Adrenal gland (tissue), 12 donors: Measurements from ENCODE around the gene CPXM2. TPM values are rescaled to one million over a fixed set of nuclear protein-coding genes. Genes with fewer than 3 reads are reported as not detected.

Experiments
- DNase-seq, 7 donors: peaks; one replicate each; pipeline ENCODE4 v3.0.0-alpha.2; 2019 to 2020
- H3K27ac ChIP-seq, 5 donors: fragments of 200-600 bp; sonication (generic) in 4 of 5; 1 replicate in 3 of 5; 2 replicates in 2 of 5; pipeline versions ENCODE4 v1.5.1 to v1.8.0; 2016 to 2020; ENCODE audit warnings: mild to moderate bottlenecking in 1 of 5
- H3K27me3 ChIP-seq: fragments of 200-600 bp; 2 replicates; pipeline ENCODE4 v1.8.0; 2021
- H3K36me3 ChIP-seq, 2 donors: fragments of 200-600 bp; replicated peaks in 1 of 2; 1 replicate in 1 of 2; 2 replicates in 1 of 2; pipeline versions ENCODE4 v1.5.1 to v1.8.0; 2018 to 2022
- H3K4me1 ChIP-seq, 2 donors: fragments of 200-600 bp; replicated peaks in 1 of 2; 1 replicate in 1 of 2; 2 replicates in 1 of 2; pipeline versions ENCODE4 v1.5.1 to v1.8.0; 2018 to 2021
- H3K4me3 ChIP-seq, 4 donors: fragments of 200-600 bp; sonication (generic) in 3 of 4; one replicate each; pipeline ENCODE4 v1.5.1; 2016 to 2018
- H3K9me3 ChIP-seq, 3 donors: fragments of 200-600 bp; sonication (generic) in 1 of 3; replicated peaks in 1 of 3; 1 replicate in 2 of 3; 2 replicates in 1 of 3; pipeline versions ENCODE4 v1.5.1 to v1.8.0; 2016 to 2021
- CTCF ChIP-seq, 6 experiments: fragments of 450-650 bp in 4 of 6; fragments of 200-600 bp in 2 of 6; sonication (generic) in 1 of 6; IDR thresholded peaks; 1 replicate in 5 of 6; 2 replicates in 1 of 6; pipeline versions ENCODE4 v1.5.1 to v1.8.0; 2016 to 2021; ENCODE audit warnings: antibody characterized with exemption in 6 of 6, mild to moderate bottlenecking in 2 of 6, moderate library complexity in 1 of 6
- POLR2A ChIP-seq, 2 donors: fragments of 450-650 bp; IDR thresholded peaks; one replicate each; pipeline ENCODE4 v1.6.1; 2017; ENCODE audit warnings: antibody characterized with exemption in 2 of 2, mild to moderate bottlenecking in 2 of 2, moderate library complexity in 1 of 2
- WGBS, 4 donors: extraction: QIAGEN DNeasy Blood & Tissue Kit in 2 of 4; methylation state at CpG; one replicate each; pipeline versions ENCODE4 v1.1.5 to v1.1.7; 2013 to 2017; 5-methylcytosine and 5-hydroxymethylcytosine counted together
- intact Hi-C, 2 donors: fragments of 100-400 bp; cut with DNase I; formaldehyde crosslinking; loops; one replicate each; pipeline versions ENCODE4 v1.14.1 to v1.15.0; 2022 to 2023
- polyA plus RNA-seq, 3 donors: library from polyadenylated mRNA; stranded (reverse); fragments of 200-250 nt in 2 of 3; fragments of 350-450 nt in 1 of 3; fragmentation: Illumina TruSeq in 1 of 3; extraction: RNeasy Lipid Tissue Mini Kit (QIAGEN cat#74804) in 1 of 3; gene quantifications; one replicate each; pipeline ENCODE4 v1.2.3, GENCODE V29; 2013 to 2014
- total RNA-seq, 9 donors: library from RNA; depleted of rRNA in 4 of 9; stranded (reverse); fragments of >200 nt in 4 of 9; fragments of 120-200 nt in 1 of 9; fragmentation: NEBNext Ultra II Directional in 1 of 9; extraction: Animal tissue kit (Norgen Biotek cat#: 25700) in 1 of 9; gene quantifications; one replicate each; pipeline versions ENCODE4 v1.1.0 to v1.2.4, GENCODE V29; 2013 to 2023
- donor health status: healthy with polysubstance abuse.
- donor health status: Bipolar disorder and iron deficiency.
- donor health status: DM: yes; HTN: yes; CAD: no.
- donor health status: DM: no; HTN: no; CAD: no.
- donor health status: DM: no; HTN: no; CAD: no.
- donor health status: DM: yes; HTN: yes; CAD: no.

CPXM2 gene
- total and polyA plus RNA-seq, 12 donors: 0.17 to 10.8 (median 4.3) TPM

GRCh38 chr10:123788981-123789380 is 102.6 kb downstream of the CPXM2 start:
- intact Hi-C loops: no loop called here
- WGBS, 4 donors: 60 to 78% (median 73%) methylated on average over 3 to 5 of the region's 5 CpGs
- Histone ChIP-seq H3K4me3 (no peak overlapping the region), H3K36me3 (no peaks in the 10 kb centered on the region), H3K27ac (no peak overlapping the region), H3K27me3 (peaks cover 4% of the 10 kb centered on the region), H3K9me3 (no peaks in the 10 kb centered on the region), H3K4me1 (no peaks in the 10 kb centered on the region)
- TF ChIP-seq POLR2A (IDR thresholded peaks at IDR 0.05) (no peak), CTCF (IDR thresholded peaks at IDR 0.05) (no peak)
- peak in 1 of 7 donors; percentile 15 for DNase-seq

DNA sequence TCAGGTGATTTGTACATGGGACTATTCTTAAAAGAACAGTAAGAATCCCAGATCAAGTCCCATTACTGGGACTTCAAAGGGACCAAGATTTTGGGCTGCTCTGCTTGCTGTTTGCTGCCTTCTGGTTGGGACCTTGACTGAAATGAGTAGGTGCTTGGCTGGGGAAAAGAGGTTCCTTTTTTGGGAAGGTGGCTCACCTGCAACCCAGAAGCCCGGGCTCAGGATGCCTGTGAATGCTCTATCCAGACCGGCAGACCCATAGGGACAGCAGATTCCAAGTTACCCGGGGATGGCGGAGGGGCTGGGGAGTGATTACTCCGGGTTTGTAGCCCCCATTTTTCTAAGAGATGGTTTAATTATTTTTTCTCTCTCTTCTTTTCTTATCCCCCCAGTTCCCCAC is 104.0 kb downstream of the CPXM2 start:
- intact Hi-C loops: no loop called here
- H3K36me3 ChIP-seq: no peaks in the 10 kb centered on the region
- no peaks in the 10 kb centered on the region for H3K9me3 ChIP-seq
- no peak overlapping the region for H3K27ac ChIP-seq
- DNase-seq: peak in 1 of 7 donors; percentile 21
- H3K4me1 ChIP-seq: no peaks in the 10 kb centered on the region
- H3K27me3 ChIP-seq: peaks cover 4% of the 10 kb centered on the region
- TF ChIP-seq CTCF (IDR thresholded peaks at IDR 0.05): no peak
- no peak overlapping the region for H3K4me3 ChIP-seq
- WGBS, 4 donors: 60 to 92% (median 77%) methylated on average over 5 of the region's 5 CpGs

DNA sequence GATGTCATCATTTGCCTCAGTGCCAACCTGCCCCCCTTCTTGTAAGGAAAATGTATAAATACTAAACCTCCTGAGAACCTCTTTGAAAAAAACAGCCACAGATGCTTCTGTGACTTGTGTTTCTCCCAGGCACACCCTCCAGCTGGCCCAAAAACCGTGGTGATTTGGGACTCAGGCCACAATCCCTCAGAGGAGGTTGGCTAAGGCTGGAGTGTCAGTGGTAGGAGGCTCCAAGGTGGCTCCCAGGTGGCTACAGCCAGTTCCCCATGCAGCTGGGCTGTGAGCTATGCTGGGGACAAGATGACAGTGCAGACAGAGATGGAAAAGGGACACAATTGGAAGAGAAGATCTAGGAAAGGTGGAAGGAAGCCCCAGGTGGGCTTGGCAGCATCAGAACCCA is 104.7 kb downstream of the CPXM2 start:
- Histone ChIP-seq H3K27me3 (peaks cover 4% of the 10 kb centered on the region), H3K9me3 (no peaks in the 10 kb centered on the region), H3K27ac (no peak overlapping the region), H3K36me3 (no peaks in the 10 kb centered on the region), H3K4me1 (no peaks in the 10 kb centered on the region), H3K4me3 (no peak overlapping the region)
- WGBS, 4 donors: 21 to 57% (median 43%) methylated on average over 1 of the region's 1 CpG
- no peak for DNase-seq
- no peak for TF ChIP-seq POLR2A (IDR thresholded peaks at IDR 0.05)
- intact Hi-C loops: no loop called here

- TF ChIP-seq POLR2A (IDR thresholded peaks at IDR 0.05): no peak
- no peak for TF ChIP-seq CTCF (IDR thresholded peaks at IDR 0.05)
- Histone ChIP-seq H3K27me3 (peaks cover 4% of the 10 kb centered on the region), H3K4me3 (no peak overlapping the region), H3K27ac (no peak overlapping the region), H3K9me3 (no peaks in the 10 kb centered on the region), H3K4me1 (no peaks in the 10 kb centered on the region), H3K36me3 (no peaks in the 10 kb centered on the region)
- 72 to 95% (median 85%) methylated on average over 7 of the region's 7 CpGs for WGBS, 4 donors
- DNase-seq: no peak
- intact Hi-C loops: no loop called here
These were observed 105.3 kb downstream of the CPXM2 start for GRCh38 chr10:123786306-123786705.

DNA sequence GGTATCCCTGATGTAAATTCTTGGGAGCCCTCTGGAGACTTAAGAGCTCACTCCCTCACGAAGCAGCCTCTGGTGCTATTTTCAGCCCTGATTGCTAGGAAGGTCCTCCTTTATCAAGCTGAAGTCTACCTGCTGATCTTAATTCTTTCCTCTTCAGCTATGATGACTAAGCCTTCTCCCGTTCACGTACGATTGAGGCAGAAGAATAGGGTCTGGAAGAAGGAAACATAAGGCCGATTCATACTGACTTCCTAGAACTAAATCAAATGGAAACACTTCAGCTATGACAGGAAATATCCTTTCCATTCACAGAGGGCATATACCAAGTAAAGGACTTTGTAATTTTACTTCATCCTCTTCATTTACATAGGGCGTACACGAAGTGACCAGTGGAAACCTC is 107.0 kb downstream of the CPXM2 start:
- Histone ChIP-seq H3K4me1 (no peaks in the 10 kb centered on the region), H3K27ac (no peak overlapping the region), H3K9me3 (no peaks in the 10 kb centered on the region), H3K4me3 (no peak overlapping the region), H3K27me3 (peaks cover 4% of the 10 kb centered on the region), H3K36me3 (no peaks in the 10 kb centered on the region)
- TF ChIP-seq CTCF (IDR thresholded peaks at IDR 0.05) (no peak), POLR2A (IDR thresholded peaks at IDR 0.05) (no peak)
- intact Hi-C loops: no loop called here
- 55 to 64% (median 61%) methylated on average over 7 of the region's 7 CpGs for WGBS, 4 donors
- DNase-seq: peak in 1 of 7 donors; percentile 0
